ENCODE data around the gene GNPDA1.
A peak's percentile ranks its signal among the peaks of the same experiment; 100 is the strongest.

Gene GNPDA1

GRCh38 chr5:142013734-142014521 is 1.1 kb upstream of the GNPDA1 start:
- Mint-ChIP-seq H3K27me3 (no peaks in the 10 kb centered on the region), H3K4me3 (peak overlapping the region; percentile 84 to 88), H3K9me3 (no peaks in the 10 kb centered on the region), H3K4me1 (peaks cover 41 to 67% of the 10 kb centered on the region in 2 donors), H3K27ac (peak overlapping the region; percentile 10), H3K36me3 (peaks cover 7 to 12% of the 10 kb centered on the region in 2 donors)
- no peak for DNase-seq
- no peak for ATAC-seq (replicated peaks)

DNA sequence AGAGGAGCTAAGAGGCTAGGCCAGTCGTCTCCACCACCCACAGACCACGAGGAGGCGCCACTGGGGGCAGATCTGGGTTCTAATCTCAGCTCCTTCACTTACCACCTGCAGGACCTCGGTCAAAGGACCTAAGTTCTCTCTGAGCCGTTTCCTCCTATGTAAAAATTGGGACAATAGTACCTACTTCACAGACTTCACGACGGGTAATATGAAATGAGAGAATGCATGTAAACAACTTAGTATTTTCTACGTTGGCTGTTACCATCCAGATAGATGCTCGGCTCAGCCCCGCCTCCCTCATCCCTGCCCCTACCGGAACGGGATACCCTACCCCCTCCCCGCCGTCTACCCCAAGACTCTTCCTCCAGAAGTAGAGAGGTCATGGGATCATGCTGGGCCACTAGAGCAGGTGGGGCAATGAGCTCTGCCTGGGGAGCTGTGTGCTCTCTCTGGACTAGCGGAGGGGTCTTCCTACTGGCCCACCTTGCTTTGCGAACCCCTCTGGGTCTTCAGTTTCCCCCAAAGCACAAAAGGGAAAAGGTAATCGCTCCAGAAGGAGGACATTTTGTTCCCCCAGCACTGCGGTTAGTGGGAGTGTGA is 541 bp downstream of the GNPDA1 start:
- peaks cover 35 to 60% of the 10 kb centered on the region in 2 donors for H3K4me1 Mint-ChIP-seq
- DNase-seq (no peak), ATAC-seq (replicated peaks) (no peak)
- no peaks in the 10 kb centered on the region for H3K9me3 Mint-ChIP-seq
- H3K27ac Mint-ChIP-seq: peak overlapping the region; percentile 59
- peak overlapping the region; percentile 84 to 88 for H3K4me3 Mint-ChIP-seq
- H3K36me3 Mint-ChIP-seq: peaks cover 13 to 27% of the 10 kb centered on the region in 2 donors
- no peaks in the 10 kb centered on the region for H3K27me3 Mint-ChIP-seq

DNA sequence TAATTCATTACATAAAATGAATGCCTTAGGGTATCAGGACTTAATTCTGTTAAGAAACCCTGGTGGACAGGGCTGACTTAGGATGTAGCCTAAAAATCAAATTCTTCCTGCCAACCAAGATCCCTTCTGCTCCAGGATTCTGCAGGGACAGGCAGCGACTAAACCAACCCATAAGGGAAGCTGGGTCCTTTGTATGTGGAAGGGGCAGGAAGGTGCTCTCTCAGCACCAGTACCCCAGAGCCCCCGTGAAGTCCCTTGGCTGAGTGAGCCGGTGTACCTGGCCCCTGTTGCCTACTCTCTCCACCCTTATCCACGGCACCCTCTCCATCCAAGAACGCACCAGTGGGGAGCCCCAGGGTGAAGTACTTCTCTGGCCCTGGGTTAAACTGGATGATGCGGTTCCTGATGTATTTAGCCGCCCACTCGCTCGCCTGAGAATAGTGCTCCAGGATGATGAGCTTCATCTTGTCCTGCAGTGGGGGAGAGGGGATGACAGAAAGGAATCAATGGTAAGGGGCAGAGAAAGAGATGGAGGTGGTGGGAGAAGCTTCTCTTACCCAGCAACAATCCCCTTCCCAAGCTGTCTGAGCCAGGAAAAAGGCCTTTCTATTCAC is 1.1 kb downstream of the GNPDA1 start:
- Mint-ChIP-seq H3K9me3 (no peaks in the 10 kb centered on the region), H3K4me1 (peaks cover 36 to 61% of the 10 kb centered on the region in 2 donors), H3K4me3 (peak overlapping the region; percentile 84 to 88), H3K27me3 (no peaks in the 10 kb centered on the region), H3K36me3 (peaks cover 17 to 28% of the 10 kb centered on the region in 2 donors), H3K27ac (no peak overlapping the region)
- ATAC-seq (replicated peaks) (no peak), DNase-seq (no peak)

DNA sequence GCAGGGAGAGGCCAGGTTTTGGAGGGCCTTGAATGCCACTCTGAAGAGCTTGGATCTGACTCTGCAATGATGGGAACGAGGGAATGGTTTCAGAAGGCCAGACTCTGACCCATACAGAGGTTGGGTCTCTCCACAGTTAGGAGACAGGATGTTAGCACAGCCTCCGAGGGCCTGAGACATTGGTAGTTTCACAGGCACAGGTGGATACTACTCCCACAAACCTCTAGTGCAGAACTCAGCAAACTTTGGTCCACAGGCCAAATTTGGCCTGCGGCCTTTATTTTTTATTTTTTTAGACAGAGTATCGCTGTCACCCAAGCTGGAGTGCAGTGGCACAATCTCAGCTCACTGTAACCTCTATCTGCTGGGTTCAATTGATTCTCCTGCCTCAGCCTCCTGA is 2.9 kb downstream of the GNPDA1 start:
- H3K27me3 Mint-ChIP-seq: no peaks in the 10 kb centered on the region
- H3K4me3 Mint-ChIP-seq: no peak overlapping the region
- H3K27ac Mint-ChIP-seq: no peak overlapping the region
- no peaks in the 10 kb centered on the region for H3K9me3 Mint-ChIP-seq
- DNase-seq: no peak
- peaks cover 29 to 51% of the 10 kb centered on the region in 2 donors for H3K4me1 Mint-ChIP-seq
- H3K36me3 Mint-ChIP-seq: peaks cover 24 to 41% of the 10 kb centered on the region in 2 donors
- ATAC-seq (replicated peaks): no peak

DNA sequence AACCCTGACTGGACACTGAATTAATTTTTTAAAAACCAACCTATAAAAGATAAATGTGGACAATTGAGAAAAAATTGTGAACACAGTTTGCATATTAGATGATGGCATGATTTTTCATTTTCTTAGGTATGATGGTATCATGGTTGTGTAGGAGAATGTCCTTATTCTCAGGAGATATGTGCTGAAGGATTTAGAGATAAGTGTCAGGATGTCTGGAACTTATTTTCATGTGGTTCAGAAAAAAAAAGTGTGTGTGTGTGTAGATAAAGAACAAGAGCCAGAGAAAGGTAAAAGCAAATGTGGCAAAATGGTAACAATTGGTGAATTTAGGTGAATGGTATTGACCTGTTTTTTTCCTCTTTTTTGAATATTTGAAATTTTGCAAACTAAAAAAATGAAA is 4.0 kb downstream of the GNPDA1 start:
- H3K9me3 Mint-ChIP-seq: no peaks in the 10 kb centered on the region
- no peak for ATAC-seq (replicated peaks)
- no peak overlapping the region for H3K4me3 Mint-ChIP-seq
- H3K27ac Mint-ChIP-seq: no peak overlapping the region
- no peaks in the 10 kb centered on the region for H3K27me3 Mint-ChIP-seq
- peaks cover 24 to 50% of the 10 kb centered on the region in 2 donors for H3K36me3 Mint-ChIP-seq
- no peak for DNase-seq
- peaks cover 25 to 41% of the 10 kb centered on the region in 2 donors for H3K4me1 Mint-ChIP-seq

GRCh38 chr5:142007237-142007544 is 5.6 kb downstream of the GNPDA1 start:
- peaks cover 20 to 27% of the 10 kb centered on the region in 2 donors for H3K4me1 Mint-ChIP-seq
- H3K36me3 Mint-ChIP-seq: peaks cover 31 to 54% of the 10 kb centered on the region in 2 donors
- no peaks in the 10 kb centered on the region for H3K27me3 Mint-ChIP-seq

GRCh38 chr5:142006363-142007236 is 6.2 kb downstream of the GNPDA1 start:
- no peaks in the 10 kb centered on the region for H3K9me3 Mint-ChIP-seq
- peak; percentile 84 to 86 for ATAC-seq (replicated peaks)
- peaks cover 31 to 57% of the 10 kb centered on the region in 2 donors for H3K36me3 Mint-ChIP-seq
- no peak for DNase-seq
- H3K27ac Mint-ChIP-seq: no peak overlapping the region
- H3K27me3 Mint-ChIP-seq: no peaks in the 10 kb centered on the region
- H3K4me3 Mint-ChIP-seq: peak overlapping the region in 1 of 2 donors; percentile 47
- peaks cover 16 to 22% of the 10 kb centered on the region in 2 donors for H3K4me1 Mint-ChIP-seq

More at GRCh38 chr5:142007237-142007544, 5.6 kb downstream of the GNPDA1 start:
- DNase-seq (no peak), ATAC-seq (replicated peaks) (no peak)
- Mint-ChIP-seq H3K27ac (no peak overlapping the region), H3K4me3 (peak overlapping the region in 1 of 2 donors; percentile 47), H3K9me3 (no peaks in the 10 kb centered on the region)

DNA sequence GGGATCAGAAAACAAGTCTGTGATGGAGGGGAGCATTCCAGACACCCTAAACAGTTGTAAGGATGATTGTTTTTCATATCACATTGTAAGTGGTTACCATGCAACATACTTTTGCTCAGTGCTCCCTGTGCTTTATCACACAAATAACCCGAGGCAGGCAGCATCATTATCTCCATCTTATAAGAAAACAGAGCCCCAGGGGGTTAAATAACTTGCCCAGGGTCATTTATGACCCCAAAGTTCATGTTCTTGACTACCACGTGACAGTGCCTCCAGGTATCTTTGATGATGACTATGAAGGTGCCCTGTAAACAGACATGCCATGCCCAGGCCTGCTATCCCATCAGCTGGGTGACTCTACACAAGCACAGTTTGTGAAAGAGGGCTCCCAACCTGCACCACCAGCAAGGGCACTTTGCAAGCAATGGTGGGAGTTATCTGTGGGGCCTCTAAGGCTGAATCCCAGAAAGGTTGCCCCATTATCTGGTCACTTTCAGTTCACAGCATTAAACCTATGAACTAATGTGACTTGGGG is 9.5 kb downstream of the GNPDA1 start:
- no peaks in the 10 kb centered on the region for H3K27me3 Mint-ChIP-seq
- DNase-seq: no peak
- H3K36me3 Mint-ChIP-seq: peaks cover 41 to 64% of the 10 kb centered on the region in 2 donors
- H3K9me3 Mint-ChIP-seq: no peaks in the 10 kb centered on the region
- no peak overlapping the region for H3K27ac Mint-ChIP-seq
- ATAC-seq (replicated peaks): no peak
- H3K4me3 Mint-ChIP-seq: no peak overlapping the region
- peaks cover 20 to 30% of the 10 kb centered on the region in 2 donors for H3K4me1 Mint-ChIP-seq

- DNase-seq (peak; percentile 17), ATAC-seq (replicated peaks) (peak; percentile 63 to 79)
- no peaks in the 10 kb centered on the region for H3K9me3 Mint-ChIP-seq
- no peak overlapping the region for H3K27ac Mint-ChIP-seq
- peaks cover 7 to 9% of the 10 kb centered on the region in 2 donors for H3K4me1 Mint-ChIP-seq
- H3K36me3 Mint-ChIP-seq: peaks cover 39 to 62% of the 10 kb centered on the region in 2 donors
- H3K4me3 Mint-ChIP-seq: no peak overlapping the region
- H3K27me3 Mint-ChIP-seq: no peaks in the 10 kb centered on the region
Observed at GRCh38 chr5:142000704-142001484, 11.9 kb downstream of the GNPDA1 start.

DNA sequence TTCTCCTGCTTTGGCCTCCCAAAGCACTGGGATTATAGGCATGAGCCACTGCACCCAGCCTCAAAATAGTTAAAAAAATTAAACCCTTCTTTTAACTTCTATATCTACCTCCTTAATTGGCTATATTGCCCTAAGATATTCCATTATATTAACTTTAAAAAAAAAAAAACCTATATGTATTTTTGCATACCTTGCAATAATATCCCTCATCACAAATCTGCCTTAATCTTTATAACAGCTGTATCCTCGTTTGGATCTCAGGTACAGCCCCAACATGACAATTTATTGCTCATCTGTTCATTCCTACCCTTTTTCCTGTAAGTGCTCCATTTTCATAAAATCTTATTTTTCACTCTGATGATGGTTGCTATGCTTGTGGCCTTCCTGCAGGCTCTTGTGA is 12.7 kb downstream of the GNPDA1 start:
- Mint-ChIP-seq H3K4me3 (no peak overlapping the region), H3K36me3 (peaks cover 39 to 60% of the 10 kb centered on the region in 2 donors), H3K27ac (no peak overlapping the region), H3K27me3 (no peaks in the 10 kb centered on the region), H3K9me3 (no peaks in the 10 kb centered on the region), H3K4me1 (peaks cover 7 to 9% of the 10 kb centered on the region in 2 donors)
- DNase-seq (no peak), ATAC-seq (replicated peaks) (no peak)

GRCh38 chr5:141997358-141997960 is 15.4 kb downstream of the GNPDA1 start:
- H3K36me3 Mint-ChIP-seq: peaks cover 46 to 67% of the 10 kb centered on the region in 2 donors
- no peaks in the 10 kb centered on the region for H3K27me3 Mint-ChIP-seq
- no peaks in the 10 kb centered on the region for H3K9me3 Mint-ChIP-seq
- no peak overlapping the region for H3K27ac Mint-ChIP-seq
- H3K4me1 Mint-ChIP-seq: peaks cover 14 to 22% of the 10 kb centered on the region in 2 donors
- no peak overlapping the region for H3K4me3 Mint-ChIP-seq
- ATAC-seq (replicated peaks) (no peak), DNase-seq (no peak)

GRCh38 chr5:141995656-141996055 is 17.2 kb downstream of the GNPDA1 start:
- no peaks in the 10 kb centered on the region for H3K27me3 Mint-ChIP-seq
- peaks cover 44 to 65% of the 10 kb centered on the region in 2 donors for H3K36me3 Mint-ChIP-seq
- ATAC-seq (replicated peaks): no peak
- DNase-seq: no peak
- no peak overlapping the region for H3K27ac Mint-ChIP-seq
- no peak overlapping the region for H3K4me3 Mint-ChIP-seq
- no peaks in the 10 kb centered on the region for H3K9me3 Mint-ChIP-seq
- H3K4me1 Mint-ChIP-seq: peaks cover 10 to 16% of the 10 kb centered on the region in 2 donors

Measured in stimulated activated naive B cell treated with anti-CD40 and anti-IgM and Interleukin-4, amounts not matched to agents 10 μg/mL and 1 μg/mL and 100 μg/mL, for 72 hours (primary cell).